NCI-H1105 (cell line): ENCODE data around the gene ZNF385B.
"Not testable (repeated sequence)": the region's sequence is repeated elsewhere in the genome, so short reads cannot be mapped to it uniquely, and the experiment has no call there.

ENCODE experiments used
- DNase-seq: peaks from one replicate; lab custom pipeline; 2025; lab: John Stamatoyannopoulos, UW

Gene ZNF385B

DNA sequence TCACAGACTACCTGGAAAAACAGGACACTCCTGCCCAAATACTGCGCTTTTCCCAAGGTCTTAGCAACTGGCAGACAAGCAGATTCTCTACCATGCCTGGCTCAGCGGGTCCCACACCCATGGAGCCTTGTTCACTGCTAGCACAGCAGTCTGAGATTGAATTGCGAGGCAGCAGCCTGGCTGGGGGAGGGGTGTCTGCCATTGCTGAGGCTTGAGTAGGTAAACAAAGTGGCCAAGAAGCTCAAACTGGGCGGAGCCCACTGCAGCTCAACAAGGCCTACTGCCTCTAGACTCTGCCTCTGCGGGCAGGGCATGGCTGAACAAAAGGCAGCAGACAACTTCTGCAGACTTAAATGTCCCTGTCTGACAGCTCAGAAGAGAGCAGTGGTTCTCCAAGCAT lies 231.6 kb downstream of the ZNF385B start:
- DNase-seq = not testable (repeated sequence)

DNA sequence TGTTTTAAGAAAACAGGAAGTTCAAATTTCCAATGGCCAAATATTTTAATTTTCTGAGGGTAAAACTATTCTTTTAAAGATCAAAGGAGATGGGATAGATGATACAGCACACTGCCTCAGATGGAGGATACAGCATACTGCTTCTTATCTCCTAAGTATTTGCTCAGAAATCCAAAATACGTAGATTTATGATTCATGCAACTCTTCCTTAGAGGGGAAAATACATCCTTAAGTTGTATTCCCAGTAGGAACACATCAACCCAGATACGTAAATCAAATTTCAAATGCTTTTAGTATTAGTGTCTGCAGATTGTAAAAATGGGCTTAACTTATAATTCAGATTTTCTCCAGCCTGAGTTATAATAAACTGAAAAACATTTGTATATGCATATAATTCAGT lies 235.2 kb downstream of the ZNF385B start:
- no peak for DNase-seq

DNA sequence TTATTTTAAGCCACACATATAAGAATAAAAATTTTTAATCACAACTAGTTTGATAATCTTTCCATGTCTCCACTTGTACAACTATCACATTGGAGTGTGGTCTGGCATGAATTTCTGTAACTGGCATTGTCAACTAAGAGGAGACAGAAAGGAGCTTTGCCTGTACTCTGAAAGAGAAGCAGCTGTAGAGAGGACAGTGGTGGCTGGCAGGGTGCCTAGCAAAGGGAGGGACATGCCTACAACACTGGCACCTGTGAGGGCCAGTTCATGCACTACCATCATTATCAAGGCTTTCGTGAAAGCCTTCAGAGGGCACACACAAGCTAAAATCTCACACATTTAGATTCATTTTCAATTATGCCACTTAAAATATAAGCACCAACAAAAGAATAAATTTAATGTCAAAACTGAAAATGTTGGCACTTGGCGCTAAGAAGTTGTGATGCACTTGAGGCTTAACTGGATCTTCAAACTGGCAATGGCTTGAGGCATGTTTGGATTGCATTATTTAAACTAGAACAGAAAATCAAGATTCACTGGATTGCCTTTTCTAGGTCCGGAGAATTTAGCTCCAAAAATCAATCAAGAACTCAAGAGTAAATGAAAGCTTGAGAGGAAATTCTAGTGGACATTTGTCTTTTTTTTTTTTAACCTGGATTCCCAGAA lies 238.6 kb downstream of the ZNF385B start:
- no peak for DNase-seq

DNA sequence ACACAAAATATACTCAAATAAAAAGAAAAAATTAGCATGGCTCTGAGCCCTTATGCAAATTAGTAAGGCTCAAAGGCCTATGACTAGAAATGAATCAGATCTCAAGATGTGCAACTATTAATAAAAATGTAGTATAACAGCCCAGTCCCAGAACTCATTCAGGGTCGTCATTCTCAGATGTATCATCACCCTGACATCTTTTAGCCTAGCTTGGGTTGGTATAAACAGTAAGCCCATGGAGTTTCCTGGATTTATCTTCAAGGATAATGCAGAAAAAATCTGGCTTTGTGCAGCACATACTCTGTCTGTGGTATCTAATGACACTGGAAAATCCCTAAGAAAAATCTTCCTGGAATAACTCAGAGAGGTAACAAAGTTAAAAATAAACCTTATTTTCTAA lies 239.3 kb downstream of the ZNF385B start:
- no peak for DNase-seq

DNA sequence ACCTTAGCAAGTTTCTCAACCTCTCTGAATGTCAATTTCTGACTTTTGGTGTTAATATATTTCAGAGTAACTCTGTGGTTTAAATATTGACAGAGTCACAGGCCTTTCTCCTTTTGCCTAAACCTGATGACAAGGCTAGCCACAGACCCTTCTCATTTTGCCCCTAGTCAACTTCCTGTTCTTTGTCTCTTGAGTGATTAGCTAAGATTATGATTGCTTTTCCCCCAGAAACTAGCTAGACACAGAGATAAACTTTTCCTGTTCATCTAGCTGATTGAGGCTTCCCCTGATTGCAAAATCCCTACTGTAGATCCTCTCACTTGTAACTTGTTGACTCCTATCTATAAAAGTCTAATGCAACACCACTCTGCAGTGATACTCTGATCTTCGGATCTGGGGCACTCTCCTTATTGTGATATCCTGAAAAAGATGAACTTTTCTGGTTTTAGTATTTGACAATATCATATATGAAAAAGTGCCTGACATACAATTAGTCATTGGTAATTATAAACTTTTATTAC lies 241.4 kb downstream of the ZNF385B start:
- no peak for DNase-seq

DNA sequence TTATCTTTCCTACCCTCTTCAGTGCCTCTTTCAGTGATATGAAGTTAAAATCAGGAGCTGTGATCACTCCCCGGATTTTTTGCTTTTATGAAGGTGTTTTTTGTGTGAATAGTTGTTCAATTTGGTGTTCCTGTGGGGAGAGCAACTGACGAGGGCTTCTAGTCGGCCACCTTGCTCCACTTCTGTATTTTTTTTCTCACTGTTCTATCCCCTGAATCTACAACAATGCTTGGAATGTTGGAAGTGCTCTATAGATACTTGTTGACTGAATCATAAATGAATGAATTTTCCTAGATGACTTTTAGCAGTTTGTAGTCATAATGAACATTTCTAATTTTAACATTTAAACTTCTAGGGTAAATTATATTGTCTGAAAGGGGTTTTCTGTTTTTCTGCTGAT lies 247.3 kb downstream of the ZNF385B start:
- no peak for DNase-seq

DNA sequence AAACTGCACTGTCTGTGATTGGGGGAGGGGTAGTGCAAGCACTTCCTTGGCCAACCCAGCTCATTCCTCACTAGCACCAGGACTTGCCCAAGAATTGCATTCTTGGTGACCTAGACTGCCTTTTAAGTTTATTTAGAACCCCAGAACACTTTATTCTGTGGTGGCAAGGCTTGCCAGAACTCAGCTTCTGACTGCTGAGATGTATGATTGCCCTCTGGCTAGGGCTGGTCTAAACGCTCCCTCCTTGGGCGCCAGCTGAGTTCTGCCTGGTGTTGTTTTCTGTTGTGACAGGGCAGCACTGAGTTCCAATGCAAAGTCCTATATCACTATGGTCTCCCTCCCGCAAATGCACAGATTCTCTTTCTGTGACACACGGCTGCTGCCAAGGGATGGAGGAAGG lies 247.7 kb downstream of the ZNF385B start:
- DNase-seq = no peak

DNA sequence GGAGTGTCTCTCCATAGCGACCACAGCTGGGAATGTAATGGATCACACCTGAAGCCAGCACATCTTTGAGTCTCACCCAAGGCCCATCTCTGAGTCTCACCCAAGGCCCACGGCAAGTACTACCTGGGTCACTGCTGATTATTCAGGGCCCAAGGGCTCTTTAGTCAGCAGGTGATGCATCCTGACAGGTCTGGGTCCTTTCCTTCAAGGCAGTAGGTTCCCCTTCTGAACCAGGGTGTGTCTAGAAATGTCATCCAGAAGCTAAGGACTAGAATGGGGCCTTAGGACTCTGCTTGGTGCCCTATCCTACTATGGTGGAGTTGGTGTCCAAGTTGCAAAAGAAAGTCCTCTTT lies 248.1 kb downstream of the ZNF385B start:
- no peak for DNase-seq

DNA sequence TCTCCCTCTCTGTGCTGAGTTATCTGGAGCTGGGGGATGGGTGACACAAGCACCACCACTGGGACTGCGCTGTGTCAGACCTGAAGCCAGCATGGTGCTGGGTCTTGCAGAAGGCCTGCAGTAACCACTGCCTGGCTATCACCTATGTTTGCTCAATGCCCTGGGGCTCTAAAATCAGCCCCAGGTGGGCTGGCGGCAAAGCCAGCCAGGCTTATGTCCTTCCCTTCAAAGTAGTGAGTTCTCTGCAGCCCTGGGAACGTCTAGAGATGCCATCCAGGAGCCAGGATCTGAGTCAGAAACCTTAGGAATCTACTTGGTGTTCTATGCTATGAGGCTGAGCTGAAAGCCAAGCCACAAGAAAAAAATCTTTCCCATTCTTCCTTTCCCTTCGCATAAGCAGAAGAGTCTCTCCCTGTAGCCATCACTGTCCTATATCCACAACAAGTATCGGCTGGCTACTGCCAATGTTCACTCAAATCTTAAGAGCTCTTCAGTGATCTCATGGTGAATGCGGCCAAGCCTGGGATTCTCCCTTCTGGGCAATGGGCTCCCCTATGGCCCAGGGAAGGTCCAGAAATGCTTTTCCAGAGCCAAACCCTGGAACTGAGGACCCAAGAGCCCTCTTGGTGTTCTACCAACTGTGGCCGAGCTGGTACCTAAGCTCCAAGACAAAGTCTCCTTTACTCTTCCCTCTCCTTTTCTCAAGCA lies 248.7 kb downstream of the ZNF385B start:
- DNase-seq = no peak

DNA sequence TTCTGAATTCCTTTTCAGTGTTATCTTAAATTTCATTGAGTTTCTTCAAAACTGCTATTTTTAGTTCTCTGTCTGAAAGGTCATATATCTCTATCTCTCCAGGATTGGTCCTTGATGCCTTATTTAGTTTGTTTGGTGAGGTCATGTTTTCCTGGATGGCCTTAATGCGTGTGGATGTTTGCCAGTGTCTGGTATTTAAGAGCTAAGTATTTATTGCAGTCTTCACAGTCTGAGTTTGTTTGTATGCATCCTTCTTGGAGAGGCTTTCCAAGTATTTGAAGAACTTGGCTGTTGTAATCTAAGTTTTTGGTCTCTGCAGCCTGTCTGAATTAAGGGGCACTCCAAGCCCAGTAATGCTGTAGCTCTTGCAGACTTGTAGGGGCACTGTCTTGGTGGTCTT lies 249.3 kb downstream of the ZNF385B start:
- DNase-seq = no peak

DNA sequence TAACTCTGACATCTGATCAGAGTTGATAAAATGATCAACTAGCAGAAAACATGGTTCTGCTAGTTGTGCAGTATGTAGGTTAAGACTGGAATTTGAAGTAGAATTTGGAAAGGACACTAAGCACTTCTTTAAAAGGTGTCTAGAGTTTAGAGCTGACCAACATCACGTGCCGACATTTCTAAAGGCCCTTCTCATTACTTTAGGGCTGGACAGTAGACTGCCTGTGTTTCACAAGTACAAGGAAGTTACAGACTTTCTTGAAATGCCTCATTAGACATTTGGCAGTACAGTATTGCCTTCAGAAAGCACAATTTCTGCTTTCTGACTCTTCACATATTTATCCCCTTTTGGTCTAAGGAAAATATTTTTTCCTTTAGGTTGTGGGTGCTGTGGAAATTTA lies 255.3 kb downstream of the ZNF385B start:
- DNase-seq = no peak

DNA sequence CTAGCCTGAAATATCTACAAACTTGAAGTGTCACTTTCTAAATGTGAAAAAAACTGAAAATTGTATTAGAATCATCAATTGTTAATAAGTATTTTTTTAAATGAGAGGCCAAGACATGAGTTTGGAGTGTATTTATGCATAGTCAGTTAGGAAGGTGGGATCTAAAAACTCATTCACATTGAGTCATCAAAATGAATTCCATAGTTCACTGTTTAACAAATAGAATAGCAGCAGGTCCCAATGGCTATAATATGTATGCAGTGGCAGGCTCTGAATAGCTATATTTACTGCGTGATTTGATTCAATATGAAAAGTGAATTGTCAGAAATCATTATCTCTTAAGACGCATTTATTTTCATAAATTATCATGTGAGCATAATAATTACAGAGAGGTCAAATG lies 256.1 kb downstream of the ZNF385B start:
- DNase-seq = no peak

DNA sequence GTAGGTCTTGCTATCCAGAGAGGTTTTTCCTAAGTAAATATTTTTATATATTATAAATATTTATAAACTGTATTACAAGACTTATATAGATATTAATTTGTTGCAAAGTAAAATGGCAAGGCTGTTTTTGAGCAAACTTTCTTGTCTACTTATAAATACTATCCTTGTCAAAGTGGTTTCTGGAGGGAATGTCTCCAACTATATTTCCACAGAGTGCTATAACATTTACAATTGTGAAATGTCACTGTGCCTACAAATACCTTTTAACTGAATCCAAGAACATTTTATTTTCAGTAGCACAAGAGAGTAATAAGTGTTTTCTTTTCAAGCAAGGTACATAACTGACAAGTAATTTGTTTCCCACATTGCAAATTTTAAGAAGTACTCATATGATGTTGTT lies 256.8 kb downstream of the ZNF385B start:
- DNase-seq = no peak

DNA sequence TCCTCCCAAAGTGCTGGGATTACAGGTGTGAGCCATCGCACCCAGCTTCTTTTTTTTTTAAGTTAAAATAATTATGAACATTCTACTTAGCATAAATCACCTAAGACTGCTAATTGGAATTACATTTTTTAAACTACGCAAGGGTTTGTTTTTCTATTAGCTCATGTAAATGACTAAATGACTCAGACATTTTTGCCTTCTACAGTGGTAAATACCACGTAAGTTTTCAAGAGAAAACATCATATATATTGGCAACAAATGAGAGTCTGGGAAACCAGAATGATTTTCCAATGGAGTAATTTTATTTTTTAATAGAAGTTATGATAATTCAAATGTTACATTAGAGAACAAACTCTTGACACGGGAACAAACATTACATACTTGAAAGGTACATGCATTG lies 259.0 kb downstream of the ZNF385B start:
- DNase-seq = no peak

DNA sequence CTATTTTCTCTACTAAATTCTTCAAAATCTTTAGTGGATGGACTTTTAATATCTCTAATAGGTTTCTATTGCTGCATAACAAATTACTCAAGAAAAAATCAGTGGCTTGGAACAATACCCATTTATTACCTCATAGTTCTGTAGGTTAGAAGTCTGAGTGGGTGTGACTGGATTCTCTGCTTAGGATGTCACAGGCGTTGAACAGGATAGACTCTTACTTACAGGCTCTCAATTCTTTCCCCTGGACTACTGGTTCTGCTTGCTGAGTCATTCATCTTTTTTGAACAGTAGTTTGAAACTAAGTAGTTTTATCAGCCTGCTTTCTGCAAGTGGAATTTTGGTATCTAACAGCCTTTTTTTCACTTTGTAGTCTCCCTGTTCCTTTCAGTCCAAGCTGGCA lies 265.4 kb downstream of the ZNF385B start:
- no peak for DNase-seq

DNA sequence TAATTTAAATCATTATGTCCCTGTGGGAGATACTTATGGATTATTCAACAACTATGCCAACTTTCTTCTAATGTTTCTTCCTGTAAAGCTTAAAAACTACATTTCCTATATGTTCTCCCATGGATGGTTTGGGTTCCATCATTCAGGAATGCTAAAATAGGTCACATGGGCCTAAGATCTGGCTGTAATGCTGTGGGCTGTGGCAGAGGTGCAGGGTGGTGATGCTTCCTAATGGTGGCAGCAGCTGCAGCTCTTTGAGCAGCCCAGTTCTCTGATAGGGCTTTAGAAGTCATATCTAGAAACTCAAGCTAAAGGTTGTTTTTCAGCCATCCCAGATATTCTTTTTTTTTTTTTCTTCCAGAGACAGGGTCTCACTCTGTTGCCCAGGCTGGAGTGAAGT lies 266.1 kb downstream of the ZNF385B start:
- no peak for DNase-seq

DNA sequence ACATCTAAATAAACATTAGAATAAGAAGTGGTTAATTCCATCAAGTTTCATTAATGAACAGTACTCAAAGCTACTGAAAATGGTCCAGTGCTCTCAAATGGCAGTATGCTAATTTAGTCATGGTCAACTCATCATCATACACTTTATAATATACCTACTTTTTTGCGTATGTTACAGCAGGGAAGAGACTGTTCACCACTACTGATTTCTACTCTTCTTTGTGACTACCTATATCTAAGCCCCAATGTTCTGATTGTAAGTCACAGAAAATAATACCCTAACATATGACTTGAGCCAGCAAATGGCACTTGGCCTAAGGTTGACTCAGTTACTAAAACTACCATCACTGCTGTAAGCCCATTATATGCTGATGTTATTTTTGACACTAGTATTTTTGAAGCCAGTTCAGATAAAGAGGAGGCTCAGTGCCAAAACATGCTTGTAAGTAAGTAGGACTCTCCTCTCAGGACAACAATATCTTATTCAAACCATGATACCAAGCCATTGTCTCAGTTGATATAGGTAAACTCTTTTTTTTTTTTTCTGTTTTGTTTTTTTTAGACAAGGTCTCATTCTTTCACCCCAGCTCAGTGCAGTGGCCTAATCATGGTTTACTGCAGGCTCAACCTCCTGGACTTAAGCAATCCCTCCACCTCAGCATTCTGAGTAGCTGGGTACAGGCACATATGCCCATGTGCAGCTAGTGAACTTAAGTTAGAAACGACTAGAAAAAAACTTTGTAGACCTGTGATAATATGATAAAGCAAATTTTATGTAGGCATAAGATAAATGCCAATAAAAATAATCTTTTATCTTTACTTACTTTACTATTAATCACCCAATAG lies 266.9 kb downstream of the ZNF385B start:
- no peak for DNase-seq

DNA sequence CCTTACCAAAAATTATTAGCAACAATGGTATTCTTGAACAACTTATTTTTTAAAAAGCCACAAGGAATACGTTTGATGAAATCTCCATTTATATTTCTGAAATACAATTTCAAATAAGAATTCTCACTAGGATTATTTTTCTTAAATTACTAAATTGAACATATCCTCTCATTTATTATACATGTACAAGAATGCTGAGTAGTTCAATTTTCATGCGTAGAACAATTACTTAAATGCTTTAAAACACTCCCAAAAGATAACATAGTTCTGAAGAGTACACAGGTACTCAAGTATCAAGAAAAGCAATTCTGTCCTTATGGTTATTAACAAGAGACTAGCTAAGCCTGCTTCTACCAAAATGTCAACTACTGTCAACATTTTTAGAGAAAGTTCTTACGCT lies 268.1 kb downstream of the ZNF385B start:
- no peak for DNase-seq

DNA sequence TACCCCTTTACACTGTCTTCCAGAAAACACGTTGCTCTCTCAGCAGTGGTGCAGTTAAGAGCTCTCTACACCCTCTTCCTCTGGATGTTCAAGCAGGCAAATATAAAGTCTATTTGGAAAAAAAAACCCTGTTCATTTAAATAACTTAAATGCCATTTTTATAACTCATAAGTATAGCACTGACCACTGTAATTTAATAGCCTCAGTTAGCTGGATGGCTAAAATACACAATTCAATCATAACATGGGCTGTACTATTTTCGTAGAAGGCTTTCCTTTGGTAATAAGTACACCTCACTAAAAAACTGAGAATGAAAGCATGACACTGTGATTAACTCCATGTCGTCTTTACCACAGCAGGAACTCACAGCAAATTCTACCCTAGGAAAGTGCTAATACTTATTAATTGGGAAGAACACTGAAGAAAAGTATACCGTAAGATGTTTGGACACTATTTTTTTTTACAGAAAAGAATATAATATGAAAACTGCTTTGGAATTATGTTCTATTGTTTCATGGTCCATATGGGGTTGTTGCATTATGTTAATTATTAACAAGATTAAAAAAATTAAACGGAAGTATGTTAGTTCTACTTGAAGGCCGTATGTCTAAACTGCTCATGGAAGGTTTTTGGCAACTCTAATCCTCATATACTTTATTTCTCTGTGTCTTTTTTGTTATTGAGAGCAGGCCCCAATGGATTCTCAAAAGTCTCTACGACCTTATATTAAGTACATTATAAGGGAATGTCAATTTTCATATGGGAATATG lies 269.1 kb downstream of the ZNF385B start:
- DNase-seq = no peak

DNA sequence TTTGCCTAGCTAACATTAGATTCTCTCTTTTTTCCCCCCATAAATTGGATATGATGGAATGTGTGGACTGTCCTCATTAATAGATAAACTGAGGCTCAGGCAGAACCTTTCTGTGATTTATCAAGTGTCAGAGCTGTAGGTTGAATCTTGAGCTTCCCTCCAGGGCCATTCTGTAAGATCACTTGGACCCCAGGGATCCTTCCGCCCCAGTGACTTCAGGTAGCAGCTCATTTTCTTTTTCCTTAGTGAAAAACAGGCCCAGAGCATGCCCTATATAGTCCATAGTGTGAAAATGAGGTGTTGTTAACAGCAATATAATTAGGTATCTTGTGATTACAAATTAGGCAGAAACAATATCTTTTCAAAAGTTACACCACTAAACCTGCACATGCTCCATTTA lies 269.7 kb downstream of the ZNF385B start:
- no peak for DNase-seq

DNA sequence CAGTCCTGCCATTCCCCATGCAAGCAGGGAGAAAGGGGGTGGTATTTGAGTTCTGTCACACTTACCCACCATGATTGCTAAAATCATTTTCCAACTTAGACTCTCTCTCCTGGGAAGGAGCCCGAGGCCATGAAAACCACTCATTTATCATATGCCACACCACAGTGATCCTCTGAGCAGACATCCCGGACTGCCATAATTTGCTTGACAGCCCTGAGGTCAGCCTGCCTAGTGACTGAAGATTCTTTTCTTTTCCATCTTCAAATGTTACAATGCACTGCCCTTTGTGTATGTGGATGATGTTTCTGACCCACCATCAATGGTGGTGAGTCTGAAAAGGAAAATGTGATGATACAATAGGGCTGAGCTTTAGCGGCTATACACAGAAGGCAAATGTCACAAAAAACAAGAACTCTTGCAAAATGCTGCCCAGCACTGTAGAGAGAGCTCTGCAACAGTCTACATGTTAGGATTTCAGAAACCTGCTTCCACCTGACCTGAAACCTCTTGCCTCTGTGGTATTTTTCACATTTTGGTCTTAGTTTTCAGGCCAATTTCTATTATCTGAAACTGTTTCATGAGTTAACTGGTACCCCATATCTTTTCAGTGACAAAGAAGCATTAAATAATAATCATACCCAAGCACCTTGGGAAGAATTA lies 272.8 kb downstream of the ZNF385B start:
- DNase-seq = no peak

DNA sequence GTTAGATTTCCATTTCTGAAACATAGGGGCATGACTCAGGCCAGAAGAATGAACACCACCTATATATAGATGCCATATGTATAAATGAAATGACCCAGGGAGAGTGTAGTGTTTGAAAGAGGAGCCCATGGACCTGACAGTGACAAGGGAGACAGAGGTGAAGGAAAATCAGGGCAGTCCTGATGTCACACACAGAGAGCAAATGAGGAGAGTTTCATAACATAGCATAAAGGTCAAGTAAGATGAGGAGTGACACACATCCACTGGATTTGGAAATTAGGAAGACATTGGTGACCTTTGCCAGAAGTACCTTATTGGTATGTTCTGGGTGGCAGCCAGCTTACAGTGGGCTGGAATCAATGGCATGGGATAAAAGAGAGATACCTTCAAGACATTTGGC lies 276.7 kb downstream of the ZNF385B start:
- DNase-seq = no peak
